ENCODE measurements around the gene POMT2. TPM values are rescaled to one million over a fixed set of nuclear protein-coding genes. Genes with fewer than 3 reads are reported as not detected.
A peak's percentile ranks its signal among the peaks of the same experiment; 100 is the strongest.
"Not testable (repeated sequence)": the region's sequence is repeated elsewhere in the genome, so short reads cannot be mapped to it uniquely, and the experiment has no call there.

POMT2 gene, protein sequence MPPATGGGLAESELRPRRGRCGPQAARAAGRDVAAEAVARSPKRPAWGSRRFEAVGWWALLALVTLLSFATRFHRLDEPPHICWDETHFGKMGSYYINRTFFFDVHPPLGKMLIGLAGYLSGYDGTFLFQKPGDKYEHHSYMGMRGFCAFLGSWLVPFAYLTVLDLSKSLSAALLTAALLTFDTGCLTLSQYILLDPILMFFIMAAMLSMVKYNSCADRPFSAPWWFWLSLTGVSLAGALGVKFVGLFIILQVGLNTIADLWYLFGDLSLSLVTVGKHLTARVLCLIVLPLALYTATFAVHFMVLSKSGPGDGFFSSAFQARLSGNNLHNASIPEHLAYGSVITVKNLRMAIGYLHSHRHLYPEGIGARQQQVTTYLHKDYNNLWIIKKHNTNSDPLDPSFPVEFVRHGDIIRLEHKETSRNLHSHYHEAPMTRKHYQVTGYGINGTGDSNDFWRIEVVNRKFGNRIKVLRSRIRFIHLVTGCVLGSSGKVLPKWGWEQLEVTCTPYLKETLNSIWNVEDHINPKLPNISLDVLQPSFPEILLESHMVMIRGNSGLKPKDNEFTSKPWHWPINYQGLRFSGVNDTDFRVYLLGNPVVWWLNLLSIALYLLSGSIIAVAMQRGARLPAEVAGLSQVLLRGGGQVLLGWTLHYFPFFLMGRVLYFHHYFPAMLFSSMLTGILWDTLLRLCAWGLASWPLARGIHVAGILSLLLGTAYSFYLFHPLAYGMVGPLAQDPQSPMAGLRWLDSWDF
- 11.7 and 23.5 TPM in 2 replicates for total RNA-seq (2014; rRNA removed; shearing (Covaris generic))

DNA sequence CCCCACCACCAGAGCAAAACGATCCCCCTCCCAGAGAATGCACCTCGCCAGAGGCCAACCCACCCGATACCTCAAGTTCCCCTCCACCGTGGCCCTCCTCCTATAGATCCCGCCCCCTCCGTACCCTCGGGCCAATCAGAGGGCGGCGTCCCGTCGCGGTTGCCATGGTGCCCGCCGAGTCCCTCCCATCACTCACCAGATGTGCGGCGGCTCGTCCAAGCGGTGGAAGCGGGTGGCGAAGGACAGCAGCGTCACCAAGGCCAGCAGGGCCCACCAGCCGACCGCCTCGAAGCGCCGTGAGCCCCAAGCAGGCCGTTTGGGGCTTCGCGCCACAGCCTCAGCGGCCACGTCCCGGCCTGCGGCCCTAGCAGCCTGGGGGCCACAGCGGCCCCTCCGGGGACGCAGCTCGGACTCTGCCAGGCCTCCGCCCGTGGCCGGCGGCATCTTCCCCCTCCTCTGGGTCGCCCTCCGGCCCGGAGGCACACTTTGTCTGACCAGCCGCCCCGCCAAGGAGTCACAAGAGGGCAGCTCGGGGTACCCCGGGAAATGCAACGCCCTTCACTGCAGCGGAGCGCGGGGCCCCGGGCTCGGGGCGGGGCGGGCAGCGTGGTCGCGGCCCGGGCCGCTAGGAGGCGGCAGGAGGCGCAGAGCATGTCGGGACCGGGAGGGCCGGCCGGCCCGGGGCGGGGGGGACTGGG lies at the start of gene POMT2:
Gene POMT2 (minus strand): TSS at position 646 of the 698 bp plus-strand sequence. CDS start 202 bp downstream, at position 444.
- peak; percentile 98 for DNase-seq (ENCODE audit: low read depth)

DNA sequence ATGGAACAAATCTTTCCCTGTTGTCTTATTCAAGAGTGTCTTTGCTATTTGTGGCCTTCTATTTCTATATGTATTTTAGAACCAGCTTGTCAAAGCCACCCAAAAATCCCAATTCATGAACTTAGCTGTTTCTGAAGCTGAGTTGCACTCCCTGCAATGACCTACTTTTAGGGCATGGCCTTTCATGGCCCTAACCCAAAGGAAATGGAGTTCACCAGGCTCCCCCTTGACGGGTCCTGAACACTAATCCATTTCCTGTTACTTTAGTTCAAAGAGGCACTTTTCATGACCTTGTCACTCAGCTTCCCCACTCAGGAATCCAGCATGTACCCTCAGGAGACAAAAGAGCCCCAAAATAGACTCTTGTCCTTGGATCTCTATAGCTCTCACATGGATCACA lies 48.6 kb upstream of the POMT2 start:
- DNase-seq (ENCODE audit: low read depth) = no peak

DNA sequence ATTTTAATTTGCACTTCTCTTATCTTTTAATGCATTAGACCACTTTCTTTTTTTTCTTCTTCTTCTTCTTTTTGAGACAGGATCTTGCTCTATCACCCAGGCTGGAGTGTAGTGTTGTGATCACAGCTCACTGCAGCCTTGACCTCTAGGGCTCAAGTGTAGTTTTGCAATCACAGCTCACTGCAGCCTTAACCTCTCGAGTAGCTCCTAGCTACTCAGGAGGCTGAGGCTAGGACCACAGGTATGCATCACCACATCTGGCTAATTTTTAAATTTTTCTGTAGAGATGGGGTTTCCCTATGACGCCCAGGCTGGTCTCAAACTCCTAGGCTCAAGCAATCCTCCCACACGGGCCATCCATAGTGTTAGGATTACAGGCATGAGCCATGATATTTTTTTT lies 43.5 kb upstream of the POMT2 start:
- DNase-seq (ENCODE audit: low read depth) = no peak

DNA sequence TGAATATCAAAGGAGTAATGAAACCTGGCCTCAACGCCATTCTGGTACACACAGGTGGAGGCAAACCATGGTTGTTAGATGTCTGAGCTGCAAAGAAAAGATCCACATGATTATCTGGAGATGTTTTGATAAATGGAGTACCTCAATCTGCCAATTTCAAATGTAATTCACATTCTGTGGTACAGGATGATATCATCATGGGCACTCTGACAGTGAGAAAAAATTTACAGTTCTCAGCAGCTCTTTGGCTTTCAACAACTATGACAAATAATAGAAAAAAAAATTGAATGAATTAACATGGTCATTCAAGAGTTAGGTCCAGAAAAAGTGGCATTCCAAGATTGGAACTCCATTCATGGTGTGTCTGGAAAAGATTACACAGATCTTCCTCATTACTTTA lies 38.9 kb upstream of the POMT2 start:
- DNase-seq (ENCODE audit: low read depth) = no peak

DNA sequence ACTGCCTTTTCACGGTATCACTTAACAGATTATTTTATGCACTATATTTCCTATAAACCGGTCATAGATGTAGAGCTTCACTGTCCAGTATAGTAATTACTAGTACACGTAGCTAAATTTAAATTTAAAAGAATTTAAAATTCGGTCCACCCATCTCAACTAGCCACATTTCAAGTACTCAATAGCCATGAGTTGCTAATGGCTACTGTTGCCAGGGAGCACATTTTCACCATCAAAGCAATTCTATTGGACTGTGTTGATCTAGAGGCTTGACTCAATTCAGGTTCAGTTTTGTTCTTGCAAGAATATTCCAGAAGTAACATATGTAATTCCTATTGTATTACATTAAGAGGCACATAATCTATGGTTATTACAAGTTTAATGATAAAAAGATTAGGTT lies 36.2 kb upstream of the POMT2 start:
- DNase-seq (ENCODE audit: low read depth) = no peak

DNA sequence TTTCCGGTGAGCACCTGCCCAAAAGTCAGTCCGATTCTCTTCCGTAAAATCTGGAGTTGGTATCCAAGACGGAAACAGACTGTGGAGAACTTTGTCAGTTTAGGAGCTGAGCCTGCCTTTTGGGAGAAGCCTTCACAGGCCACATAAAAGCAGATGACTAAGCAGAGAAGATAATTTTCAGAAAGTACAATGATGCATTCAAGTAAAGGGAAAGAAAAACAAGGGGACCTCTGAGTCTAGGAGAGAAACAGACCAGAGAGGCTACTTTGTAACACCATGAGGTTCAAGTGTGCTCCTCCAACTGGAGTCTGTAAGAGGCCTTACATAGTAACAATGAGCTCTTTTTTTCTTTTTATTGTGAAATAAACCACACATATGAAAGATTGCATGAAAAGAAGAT lies 35.1 kb upstream of the POMT2 start:
- no peak for DNase-seq (ENCODE audit: low read depth)

DNA sequence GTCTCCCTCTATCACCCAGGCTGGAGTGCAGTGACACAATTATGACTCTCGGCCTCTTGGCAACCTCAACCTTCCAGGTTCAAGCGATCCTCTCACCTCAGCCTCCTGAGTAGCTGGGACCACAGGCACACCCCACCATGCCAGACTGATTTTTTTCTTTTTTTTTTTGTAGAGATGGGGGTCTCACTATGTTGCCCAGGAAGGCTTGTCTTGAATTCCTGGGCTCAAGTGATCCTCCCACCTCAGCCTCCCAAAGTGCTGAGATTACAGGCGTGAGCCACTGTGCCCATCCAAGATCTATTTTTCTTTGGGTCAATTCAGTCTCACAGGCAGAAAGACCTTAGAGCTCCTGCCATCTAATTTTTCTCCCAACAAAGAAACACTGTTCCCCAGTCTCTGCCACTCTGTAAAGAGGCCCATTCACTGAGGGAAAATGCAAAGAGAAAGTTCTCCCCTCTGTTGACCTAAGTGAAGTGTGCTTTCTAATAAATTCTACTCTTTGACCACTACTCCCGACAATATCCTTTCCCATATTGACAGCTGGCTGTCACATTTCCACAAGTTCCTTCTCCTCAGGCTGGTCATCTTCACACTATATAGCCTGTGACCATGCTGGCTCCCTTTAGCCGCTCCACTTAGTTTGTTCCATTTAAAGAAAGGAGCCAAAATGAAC lies 32.9 kb upstream of the POMT2 start:
- no peak for DNase-seq (ENCODE audit: low read depth)

DNA sequence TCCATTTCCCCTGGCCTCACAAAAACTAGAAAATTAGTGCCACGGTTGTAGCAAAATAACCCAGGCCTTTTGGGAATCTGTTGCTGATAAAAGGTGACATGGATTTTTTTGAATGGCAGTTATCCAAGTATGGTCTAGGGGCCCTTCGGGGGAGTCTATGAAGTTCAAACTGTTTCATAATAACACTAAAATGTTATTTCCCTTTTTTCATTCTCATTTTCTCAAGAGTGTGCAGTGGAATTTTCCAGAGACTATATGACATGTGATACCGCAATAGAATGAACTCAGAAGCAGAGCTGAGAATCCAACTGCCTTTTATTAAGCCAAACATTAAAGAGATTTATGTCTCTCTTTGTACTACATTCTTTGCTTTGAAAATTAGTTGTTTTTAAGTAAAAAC lies 27.1 kb upstream of the POMT2 start:
- no peak for DNase-seq (ENCODE audit: low read depth)

DNA sequence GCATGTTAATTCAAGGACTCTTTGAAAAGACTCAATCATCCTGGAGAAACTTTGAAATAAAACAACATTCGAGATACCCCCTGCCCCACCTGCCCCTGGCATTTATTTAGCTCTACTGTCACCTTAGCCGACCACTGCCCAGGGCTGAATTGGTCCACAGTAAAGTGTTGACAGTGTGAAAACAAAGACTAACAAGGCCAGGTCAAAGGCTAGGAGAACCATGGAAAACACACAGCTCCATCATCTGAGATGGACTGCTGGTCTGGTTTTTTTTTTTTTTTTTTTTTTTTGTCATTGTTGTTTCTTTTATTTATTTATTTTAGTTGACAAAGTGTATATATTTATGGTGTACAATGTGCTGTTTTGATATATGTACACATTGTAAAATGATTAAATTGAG lies 25.8 kb upstream of the POMT2 start:
- no peak for DNase-seq (ENCODE audit: low read depth)

DNA sequence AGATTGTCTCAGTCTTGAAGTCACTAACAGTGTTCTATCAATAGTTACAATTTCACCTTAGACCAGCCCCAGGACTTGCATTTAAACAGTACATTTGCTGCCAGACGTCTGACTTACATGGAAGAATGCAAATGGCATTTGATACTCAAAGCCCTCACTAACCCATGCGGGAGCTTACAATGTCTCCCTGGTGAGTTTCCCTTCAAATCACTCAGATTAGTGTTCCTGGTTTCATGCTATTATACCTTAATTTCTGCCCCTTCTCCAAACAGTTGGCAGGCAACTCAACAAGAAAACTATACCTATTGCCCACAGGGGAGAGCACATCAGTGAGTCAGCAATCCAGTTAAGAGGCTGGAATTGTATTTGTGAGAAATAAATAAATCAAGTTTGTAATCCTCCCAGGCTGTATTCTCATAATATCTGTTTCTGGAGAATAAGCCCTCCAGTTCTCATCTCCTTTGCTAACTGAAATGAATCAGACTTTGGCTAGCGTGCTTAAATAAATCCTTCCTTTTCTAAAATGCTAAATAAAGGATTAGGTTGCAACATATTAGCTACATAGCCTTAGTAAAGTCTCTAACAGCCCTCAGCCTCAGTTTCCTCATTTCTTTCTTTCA lies 23.8 kb upstream of the POMT2 start:
- DNase-seq (ENCODE audit: low read depth) = no peak

DNA sequence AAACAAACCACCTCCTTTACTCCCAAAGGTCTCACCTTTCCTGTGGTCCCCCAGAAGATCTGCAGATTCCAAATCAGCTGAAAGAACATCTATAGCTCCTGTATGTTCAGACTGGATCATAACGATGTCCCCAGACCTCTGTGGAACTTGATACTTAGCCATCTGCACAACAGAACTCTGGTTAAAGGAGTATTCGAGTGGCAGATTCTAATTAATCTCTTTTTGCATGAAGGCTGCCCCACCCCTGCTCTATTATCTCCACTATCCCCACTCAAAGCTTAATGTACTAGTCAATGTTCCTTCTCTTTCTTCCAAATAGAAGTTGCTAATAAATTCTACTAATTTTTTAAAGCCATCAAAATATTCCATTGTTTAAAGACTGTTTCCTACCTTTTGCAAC lies 23.0 kb upstream of the POMT2 start:
- no peak for DNase-seq (ENCODE audit: low read depth)

DNA sequence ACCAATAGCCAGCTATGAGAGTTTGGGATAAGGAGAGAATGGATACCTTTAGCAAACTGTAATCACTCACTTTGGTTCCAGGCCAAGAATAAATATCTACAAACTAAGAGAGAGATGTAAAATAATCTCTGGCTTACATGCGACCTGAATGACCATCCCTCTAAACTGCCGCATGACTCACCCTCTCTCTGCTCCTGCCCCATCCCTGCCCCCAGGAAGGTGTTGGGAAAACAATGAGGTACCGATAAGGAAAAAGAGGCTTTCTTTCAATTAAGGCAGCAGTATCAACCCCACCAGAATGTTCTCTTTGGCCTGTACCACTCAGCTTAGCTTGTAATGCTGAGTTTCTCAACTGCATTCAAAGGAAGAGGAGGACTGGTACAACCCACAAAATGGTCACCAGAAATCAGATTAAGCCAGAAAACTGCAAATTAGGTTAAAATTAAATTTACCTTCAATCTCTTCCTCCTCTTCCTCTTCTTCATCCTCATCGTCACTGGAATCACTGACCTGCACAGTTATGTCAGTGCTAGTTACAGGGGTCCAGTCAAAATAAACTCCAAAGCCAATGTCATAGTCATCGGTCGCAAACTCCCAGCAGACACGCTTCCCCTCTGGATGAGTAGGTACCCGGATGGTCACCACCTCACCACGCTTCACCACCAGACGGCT lies 22.2 kb upstream of the POMT2 start:
- DNase-seq (ENCODE audit: low read depth) = no peak

DNA sequence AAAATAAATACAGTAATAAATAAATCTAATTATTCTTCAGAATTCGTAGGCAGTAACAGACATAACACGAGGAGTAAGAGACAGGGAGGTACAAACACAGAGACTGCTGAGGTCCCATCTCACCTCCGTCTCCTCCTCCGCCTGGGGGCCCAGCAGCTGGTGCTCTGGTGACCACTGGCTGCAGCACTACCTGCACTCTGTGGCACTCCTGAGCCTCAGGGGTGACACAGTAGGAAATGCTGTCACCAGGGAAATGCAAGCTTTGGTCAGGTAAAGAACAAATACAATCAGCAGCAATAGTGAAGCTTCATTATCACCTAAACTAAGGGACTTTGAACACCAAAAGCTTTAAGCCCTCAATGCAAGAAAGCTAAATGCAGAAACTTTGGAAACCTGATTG lies 19.7 kb upstream of the POMT2 start:
- DNase-seq (ENCODE audit: low read depth) = no peak

DNA sequence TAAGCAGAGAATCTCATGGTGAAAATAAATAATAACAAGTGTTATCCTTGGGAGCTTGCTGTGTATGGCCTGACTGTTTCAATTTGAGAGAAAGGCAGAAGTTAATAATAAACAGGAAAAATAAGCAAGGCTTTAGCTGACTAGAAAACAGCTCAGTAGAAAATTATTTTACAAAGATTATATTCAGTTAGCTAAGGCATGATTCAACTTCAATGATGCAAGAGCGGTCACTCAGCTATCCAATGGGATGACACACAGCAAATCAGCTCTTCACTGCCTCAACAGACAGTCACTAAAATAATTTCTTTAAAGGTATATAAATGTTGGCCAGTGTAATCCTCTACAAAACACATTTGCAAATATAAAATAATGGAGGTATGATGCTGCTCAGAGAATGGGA lies 18.7 kb upstream of the POMT2 start:
- DNase-seq (ENCODE audit: low read depth) = no peak

DNA sequence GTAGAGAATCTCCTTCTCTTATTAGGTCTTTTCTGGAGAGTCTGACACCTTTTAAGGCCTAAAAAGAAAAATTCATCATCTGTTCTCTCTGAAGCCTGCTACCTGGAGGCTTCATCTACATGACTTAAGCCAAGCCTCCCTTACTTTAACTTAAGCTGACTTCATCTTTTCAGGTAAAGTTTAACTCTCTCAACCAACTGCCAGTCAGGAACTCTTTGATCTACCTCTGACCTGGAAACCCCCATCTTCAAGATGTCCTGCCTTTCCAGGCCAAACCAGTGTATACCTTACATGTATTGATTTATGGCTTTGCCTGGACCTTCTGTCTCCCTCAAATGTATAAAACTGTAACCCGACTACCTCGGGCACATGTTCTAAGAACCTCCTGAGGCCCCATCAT lies 17.6 kb upstream of the POMT2 start:
- no peak for DNase-seq (ENCODE audit: low read depth)

DNA sequence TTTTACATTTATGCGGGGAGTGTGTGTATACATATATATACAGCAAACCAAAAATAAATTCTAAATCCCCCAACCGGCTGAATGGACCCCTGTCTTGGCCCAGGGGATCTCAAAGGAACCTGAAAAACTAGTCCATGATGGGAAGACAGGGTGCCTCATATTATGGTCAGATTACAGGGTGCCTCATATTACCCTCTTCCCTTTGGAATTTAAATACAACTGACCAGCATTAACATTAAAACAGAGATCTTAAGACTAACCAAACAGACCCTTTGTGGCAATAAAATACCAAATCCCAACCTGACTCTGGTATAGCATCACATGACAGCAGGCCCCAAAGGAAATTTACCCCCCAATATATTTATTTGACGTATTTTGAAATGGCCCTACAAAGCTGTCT lies 17.2 kb upstream of the POMT2 start:
- no peak for DNase-seq (ENCODE audit: low read depth)

DNA sequence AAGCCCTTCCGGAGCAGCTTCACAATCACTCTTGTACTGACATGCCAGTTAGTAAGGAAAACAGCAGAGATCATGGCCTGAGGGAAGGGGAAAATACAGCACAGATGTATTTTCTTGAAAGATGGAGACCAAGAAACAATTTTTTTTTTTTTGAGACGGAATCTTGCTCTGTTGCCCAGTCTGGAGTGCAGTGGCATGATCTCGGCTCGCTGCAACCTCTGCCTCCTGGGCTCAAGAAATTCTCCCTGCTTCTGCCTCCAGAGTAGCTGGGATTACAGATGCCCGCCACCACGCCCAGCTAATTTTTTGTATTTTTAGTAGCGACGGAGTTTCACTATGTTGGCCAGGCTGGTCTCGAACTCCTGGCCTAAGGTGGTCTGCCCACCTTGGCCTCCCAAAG lies 16.6 kb upstream of the POMT2 start:
- DNase-seq (ENCODE audit: low read depth) = not testable (repeated sequence)

DNA sequence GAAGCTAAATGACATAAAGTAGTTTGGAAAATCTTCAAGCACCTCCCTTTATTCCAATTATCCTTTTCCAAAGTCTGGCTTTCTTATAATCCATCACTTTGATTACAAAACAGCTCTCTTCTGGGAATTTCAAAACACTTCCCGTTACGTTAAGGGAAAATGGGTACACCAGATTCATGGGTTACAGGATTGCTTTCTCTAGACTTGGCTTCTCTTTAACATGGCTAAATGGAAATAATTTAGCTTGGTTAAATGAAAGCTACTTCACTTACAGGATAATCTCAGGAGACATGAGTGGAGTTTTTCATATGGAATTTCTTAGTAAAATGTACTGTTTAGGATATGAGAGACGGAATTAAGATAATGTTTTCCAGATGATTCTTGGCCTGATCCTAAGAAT lies 14.9 kb upstream of the POMT2 start:
- no peak for DNase-seq (ENCODE audit: low read depth)

DNA sequence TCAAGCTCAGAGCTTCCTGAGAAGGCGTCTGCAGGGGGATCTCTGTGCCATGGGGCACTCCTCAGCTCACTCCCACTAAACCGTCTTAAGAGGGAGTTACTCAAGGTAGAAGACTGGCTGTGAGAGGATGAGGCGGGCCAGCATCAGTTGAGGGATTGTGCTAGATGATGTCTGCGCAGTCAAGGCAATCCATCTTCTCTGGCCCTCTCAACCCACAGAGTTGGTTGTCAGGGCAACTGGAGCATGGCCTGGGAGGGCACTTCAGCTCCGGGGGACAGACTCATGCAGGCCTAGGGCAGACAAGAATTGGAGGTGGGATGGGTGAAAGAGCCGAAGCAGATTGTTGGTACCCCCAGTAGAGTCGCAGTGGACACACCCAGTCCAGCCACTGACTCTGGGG lies 9.2 kb upstream of the POMT2 start:
- DNase-seq (ENCODE audit: low read depth) = no peak

DNA sequence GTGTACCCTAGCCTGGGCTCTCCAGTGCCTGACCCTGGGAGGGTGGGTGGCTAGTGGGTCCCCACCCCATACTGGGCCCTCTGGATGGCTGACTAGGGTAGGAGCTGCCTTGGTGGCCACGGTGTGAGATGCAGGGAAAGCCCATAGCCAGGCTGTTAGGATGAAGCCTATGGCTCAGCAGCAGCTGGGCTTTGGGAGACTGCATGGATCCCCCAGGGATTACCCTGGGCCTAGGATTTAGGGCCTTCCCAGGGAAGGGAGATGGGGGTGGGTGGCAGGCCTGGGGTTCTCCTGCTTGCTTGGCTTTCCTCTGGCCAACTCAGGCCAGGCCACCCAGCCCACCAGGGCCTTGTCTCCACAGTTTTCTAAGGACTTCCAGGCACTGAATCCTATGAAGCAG lies 6.4 kb upstream of the POMT2 start:
- no peak for DNase-seq (ENCODE audit: low read depth)

DNA sequence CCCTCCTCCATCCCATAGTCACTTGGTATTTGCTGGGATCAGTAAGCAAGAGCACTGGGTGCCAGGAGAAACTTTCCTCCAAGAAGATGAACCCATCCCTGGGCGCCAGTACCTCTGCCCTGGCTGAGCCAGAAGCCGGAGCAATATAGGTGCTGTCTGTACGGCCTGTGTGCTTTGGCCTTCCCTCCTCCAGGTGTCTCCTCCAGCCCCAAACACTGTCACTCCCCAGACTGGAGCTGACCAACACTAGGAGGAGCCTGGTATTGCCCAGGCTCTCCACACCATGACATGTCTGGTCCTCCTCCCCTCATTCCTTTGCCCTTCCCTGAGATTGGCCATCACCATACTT lies 5.0 kb upstream of the POMT2 start:
- DNase-seq (ENCODE audit: low read depth) = no peak

All from Daoy (cell line).